ENCODE measurements around the gene SLC25A21.

GRCh38 chr14:37051680-37052079, 120.7 kb downstream of the SLC25A21 start:
- TF ChIP-seq CTCF (IDR thresholded peaks at IDR 0.05) (no peak), POLR2A (IDR thresholded peaks at IDR 0.05) (no peak)

Data from lower leg skin (tissue), 3 donors.